Memory B cell (primary cell): ENCODE measurements around the gene FOXQ1.

Experiments used
- ATAC-seq: fragments of 150-1000 bp; cut with Tn5 transposase; 2 replicates; pipeline ENCODE4 v1.10.0; 2021; ENCODE audit warnings: low read depth, mild to moderate bottlenecking, moderate library complexity
- DNase-seq, 2 donors: peaks; one replicate each; pipeline ENCODE4 v3.0.0; 2022; ENCODE audit warnings: low spot score in 2 of 2
- H3K27ac Mint-ChIP-seq: one replicate; pipeline ENCODE4 v1.8.0; 2022; ENCODE audit warnings: mild to moderate bottlenecking, moderate library complexity, mixed read lengths
- H3K27me3 Mint-ChIP-seq: one replicate; pipeline ENCODE4 v1.8.0; 2022; ENCODE audit warnings: mixed read lengths
- H3K36me3 Mint-ChIP-seq: one replicate; pipeline ENCODE4 v1.8.0; 2022; ENCODE audit warnings: mild to moderate bottlenecking, mixed read lengths
- H3K4me1 Mint-ChIP-seq: one replicate; pipeline ENCODE4 v1.8.0; 2022; ENCODE audit warnings: mixed read lengths
- H3K4me3 Mint-ChIP-seq: one replicate; pipeline ENCODE4 v1.8.0; 2022; ENCODE audit warnings: mild to moderate bottlenecking, moderate library complexity, mixed read lengths
- H3K9me3 Mint-ChIP-seq: one replicate; pipeline ENCODE4 v1.8.0; 2022; ENCODE audit warnings: mixed read lengths

The FOXQ1 gene

DNA sequence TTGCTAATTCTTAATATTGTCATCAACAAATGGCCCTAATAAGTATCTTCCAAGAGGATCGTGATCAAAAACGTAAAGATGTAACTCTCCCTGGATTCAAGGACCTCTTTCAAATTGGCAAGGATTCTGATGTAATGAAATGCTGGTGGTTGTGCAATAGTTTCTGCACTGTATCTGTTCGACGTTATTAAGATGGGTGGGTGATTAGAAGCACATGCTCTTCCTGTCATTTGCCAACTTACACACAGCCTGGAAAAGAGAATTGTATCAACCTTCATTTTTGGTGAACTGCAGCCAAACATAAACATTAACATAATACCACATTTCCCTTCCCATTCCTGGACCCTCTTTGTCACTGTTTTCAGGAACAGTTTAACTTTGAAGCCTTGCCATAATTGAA is 9.8 kb downstream of the FOXQ1 start:
- no peak for ATAC-seq
- Mint-ChIP-seq H3K4me3 (no peak overlapping the region), H3K36me3 (no peaks in the 10 kb centered on the region), H3K27ac (no peak overlapping the region), H3K9me3 (no peaks in the 10 kb centered on the region), H3K27me3 (peaks cover 4% of the 10 kb centered on the region), H3K4me1 (no peaks in the 10 kb centered on the region)
- DNase-seq: no peak

DNA sequence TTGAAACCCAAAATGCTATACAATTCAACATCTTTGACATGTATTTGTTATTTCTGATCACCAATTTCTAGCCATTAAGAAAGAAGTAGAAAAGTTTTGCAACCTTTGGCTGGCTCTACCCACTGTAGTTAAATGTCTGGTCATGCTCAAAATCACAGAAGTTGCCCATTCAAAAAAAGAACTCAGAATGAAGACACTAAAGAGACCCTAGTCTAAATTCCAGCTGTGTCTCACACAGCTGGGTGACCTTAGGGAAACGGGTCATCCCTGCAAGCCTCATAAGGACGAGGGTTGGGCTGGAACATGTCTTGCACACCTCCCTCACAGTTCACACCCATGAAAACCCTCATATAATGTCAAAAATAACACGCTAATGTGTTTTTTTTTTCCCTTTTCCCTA is 10.3 kb downstream of the FOXQ1 start:
- no peak overlapping the region for H3K27ac Mint-ChIP-seq
- no peaks in the 10 kb centered on the region for H3K9me3 Mint-ChIP-seq
- no peaks in the 10 kb centered on the region for H3K4me1 Mint-ChIP-seq
- H3K27me3 Mint-ChIP-seq: peaks cover 4% of the 10 kb centered on the region
- no peak overlapping the region for H3K4me3 Mint-ChIP-seq
- ATAC-seq (no peak), DNase-seq (no peak)
- H3K36me3 Mint-ChIP-seq: no peaks in the 10 kb centered on the region

- H3K4me3 Mint-ChIP-seq: no peak overlapping the region
- H3K9me3 Mint-ChIP-seq: no peaks in the 10 kb centered on the region
- H3K27me3 Mint-ChIP-seq: peaks cover 9% of the 10 kb centered on the region
- ATAC-seq (no peak), DNase-seq (no peak)
- no peaks in the 10 kb centered on the region for H3K36me3 Mint-ChIP-seq
- H3K4me1 Mint-ChIP-seq: no peaks in the 10 kb centered on the region
- no peak overlapping the region for H3K27ac Mint-ChIP-seq
These were observed 10.9 kb downstream of the FOXQ1 start for GRCh38 chr6:1322696-1323219.

DNA sequence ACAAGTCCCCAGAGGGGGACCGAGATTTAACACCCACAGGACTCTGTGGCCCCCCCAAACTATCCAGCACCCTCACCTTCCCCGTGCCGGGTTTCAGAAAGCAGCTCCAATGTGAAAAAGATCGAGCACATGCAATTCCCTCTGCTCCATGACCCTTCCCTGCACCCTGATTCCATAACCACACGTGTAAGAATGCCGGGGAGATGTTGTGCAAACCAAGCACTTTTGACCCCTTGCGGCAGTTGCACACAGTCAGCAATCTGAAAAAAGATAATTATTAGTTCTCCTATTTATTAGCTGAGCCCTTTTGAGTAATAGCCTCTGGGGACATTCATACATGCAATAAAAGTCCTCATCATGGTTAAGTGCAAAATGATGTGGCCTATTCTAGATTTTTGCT is 13.0 kb downstream of the FOXQ1 start:
- H3K4me3 Mint-ChIP-seq: no peak overlapping the region

DNA sequence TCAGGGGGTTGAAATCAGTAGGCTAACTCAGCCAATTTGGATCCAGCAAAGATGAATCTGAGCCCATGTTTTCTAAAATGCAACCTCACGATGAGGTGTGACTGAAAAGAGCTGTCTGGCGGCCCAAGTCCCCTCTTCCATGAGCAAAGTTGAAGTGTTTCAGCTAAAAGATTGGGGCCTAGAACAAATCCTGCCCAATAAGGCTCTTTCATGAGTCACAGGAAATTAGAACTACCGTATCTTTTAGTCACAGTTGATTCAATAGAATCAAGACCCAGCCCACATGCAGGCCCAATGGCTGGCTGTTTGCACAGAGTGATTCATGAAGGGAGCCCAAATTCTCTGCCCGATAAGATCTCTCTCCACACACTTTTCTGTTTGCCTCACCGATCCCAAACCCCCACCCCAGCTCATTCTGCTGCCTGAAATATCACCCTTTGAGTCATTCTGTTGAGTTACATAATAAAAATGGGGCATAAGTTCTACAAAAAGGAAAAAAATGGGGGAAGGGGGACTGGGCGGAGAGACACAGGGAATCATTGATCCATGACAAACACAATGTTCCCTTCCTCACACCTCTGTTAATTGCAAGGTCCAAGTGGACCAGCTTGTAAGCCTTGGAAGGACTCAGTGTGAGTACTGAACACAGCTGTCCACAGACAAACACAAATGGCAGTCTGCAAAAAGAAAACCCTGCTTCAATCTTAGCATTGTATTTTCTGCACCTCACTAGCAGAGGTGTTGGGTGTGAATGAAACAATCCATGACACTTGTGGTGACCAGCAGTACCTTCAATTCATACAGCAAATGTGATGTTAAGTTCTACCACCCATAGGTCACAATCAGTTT is 13.8 kb downstream of the FOXQ1 start:
- H3K4me3 Mint-ChIP-seq: no peak overlapping the region
- no peaks in the 10 kb centered on the region for H3K4me1 Mint-ChIP-seq
- ATAC-seq: no peak
- H3K36me3 Mint-ChIP-seq: no peaks in the 10 kb centered on the region
- peaks cover 9% of the 10 kb centered on the region for H3K27me3 Mint-ChIP-seq
- no peak for DNase-seq
- H3K9me3 Mint-ChIP-seq: peaks cover 10% of the 10 kb centered on the region
- H3K27ac Mint-ChIP-seq: no peak overlapping the region

More for the DNA sequence above, 13.0 kb downstream of the FOXQ1 start:
- no peak for DNase-seq
- Mint-ChIP-seq H3K4me1 (no peaks in the 10 kb centered on the region), H3K36me3 (no peaks in the 10 kb centered on the region), H3K9me3 (peaks cover 4% of the 10 kb centered on the region), H3K27me3 (peaks cover 9% of the 10 kb centered on the region), H3K27ac (no peak overlapping the region)
- no peak for ATAC-seq

DNA sequence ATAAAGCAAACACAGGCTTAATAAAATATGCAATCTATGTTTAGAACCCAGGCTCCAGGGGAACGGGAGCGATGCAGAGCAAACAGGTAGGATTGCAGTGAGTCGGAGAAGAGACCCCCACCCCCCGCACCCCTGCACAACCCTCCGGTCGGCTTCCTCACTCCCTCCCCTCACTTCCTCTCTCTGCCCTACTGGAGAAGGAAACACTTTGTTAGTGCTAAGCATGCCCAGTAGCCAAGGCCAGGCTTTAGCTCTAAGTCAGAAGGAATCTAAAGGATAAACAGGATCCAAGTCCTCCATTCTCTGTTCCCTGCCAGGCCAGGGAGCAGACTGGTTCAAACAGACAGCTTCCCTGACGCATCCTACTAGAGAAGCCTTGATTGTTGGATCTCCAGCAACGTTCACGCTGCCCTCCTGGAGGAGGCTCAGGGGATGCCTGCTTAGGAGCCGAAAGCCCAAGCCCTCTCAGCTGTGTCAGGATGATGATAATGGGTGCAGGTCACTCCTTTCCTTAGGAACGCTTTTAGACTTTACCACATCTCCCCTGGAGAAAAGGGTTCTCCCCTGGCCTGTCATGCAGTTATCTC is 14.7 kb downstream of the FOXQ1 start:
- Mint-ChIP-seq H3K27me3 (peaks cover 9% of the 10 kb centered on the region), H3K36me3 (no peaks in the 10 kb centered on the region), H3K9me3 (peaks cover 12% of the 10 kb centered on the region), H3K27ac (no peak overlapping the region), H3K4me3 (no peak overlapping the region), H3K4me1 (no peaks in the 10 kb centered on the region)
- DNase-seq: no peak
- no peak for ATAC-seq

DNA sequence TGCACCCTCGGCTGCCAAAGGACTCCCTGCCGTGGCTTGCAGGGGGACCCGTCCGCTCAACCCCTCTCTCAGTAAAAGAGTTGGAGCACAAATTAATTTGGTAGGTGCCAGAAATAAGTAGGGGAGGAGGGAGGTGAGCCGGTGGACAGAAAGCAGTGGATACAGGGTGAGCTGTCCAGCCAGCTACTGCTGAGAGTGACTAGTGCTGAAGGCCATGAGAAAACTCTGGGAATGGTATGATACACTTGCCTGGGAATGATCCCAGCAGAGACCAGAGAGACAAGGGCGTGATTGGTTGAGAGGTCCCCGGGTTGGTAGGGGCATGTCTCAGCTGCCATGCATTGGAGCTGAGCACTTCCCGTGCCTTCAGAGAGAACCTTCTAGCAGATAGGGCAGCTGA is 15.7 kb downstream of the FOXQ1 start:
- H3K27ac Mint-ChIP-seq: no peak overlapping the region
- H3K4me1 Mint-ChIP-seq: no peaks in the 10 kb centered on the region
- no peak for DNase-seq
- H3K36me3 Mint-ChIP-seq: no peaks in the 10 kb centered on the region
- no peak for ATAC-seq
- peaks cover 12% of the 10 kb centered on the region for H3K9me3 Mint-ChIP-seq
- H3K27me3 Mint-ChIP-seq: peaks cover 11% of the 10 kb centered on the region
- no peak overlapping the region for H3K4me3 Mint-ChIP-seq

- Mint-ChIP-seq H3K4me1 (no peaks in the 10 kb centered on the region), H3K36me3 (no peaks in the 10 kb centered on the region), H3K4me3 (no peak overlapping the region), H3K9me3 (peaks cover 12% of the 10 kb centered on the region), H3K27me3 (peaks cover 12% of the 10 kb centered on the region), H3K27ac (no peak overlapping the region)
- ATAC-seq: no peak
- DNase-seq: no peak
These were observed 16.4 kb downstream of the FOXQ1 start for GRCh38 chr6:1328129-1328800.

DNA sequence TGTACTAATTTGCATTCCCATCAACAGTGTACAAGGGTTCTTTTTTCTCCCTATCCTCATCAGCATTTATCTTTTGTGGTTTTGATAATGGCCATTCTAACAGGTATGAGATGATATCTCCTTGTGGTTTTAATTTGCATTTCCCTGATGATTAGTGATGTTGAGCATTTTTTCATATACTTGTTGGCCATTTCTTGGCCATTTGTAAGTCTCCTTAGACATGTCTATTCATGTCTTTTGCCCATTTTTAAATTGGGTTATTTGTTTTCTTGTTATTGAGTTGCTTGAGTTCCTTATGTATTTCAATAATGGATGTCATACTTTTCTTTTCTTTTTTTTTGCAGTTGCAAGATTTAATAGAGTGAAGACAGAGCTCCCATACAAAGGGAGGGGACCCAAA is 17.8 kb downstream of the FOXQ1 start:
- Mint-ChIP-seq H3K27ac (no peak overlapping the region), H3K9me3 (peaks cover 12% of the 10 kb centered on the region), H3K4me3 (no peak overlapping the region), H3K36me3 (no peaks in the 10 kb centered on the region), H3K27me3 (peaks cover 15% of the 10 kb centered on the region), H3K4me1 (no peaks in the 10 kb centered on the region)
- ATAC-seq (no peak), DNase-seq (no peak)

GRCh38 chr6:1334684-1335083 is 22.8 kb downstream of the FOXQ1 start:
- Mint-ChIP-seq H3K36me3 (no peaks in the 10 kb centered on the region), H3K4me1 (no peaks in the 10 kb centered on the region), H3K27ac (no peak overlapping the region), H3K4me3 (no peak overlapping the region), H3K27me3 (peaks cover 16% of the 10 kb centered on the region), H3K9me3 (peaks cover 9% of the 10 kb centered on the region)
- DNase-seq (no peak), ATAC-seq (no peak)

DNA sequence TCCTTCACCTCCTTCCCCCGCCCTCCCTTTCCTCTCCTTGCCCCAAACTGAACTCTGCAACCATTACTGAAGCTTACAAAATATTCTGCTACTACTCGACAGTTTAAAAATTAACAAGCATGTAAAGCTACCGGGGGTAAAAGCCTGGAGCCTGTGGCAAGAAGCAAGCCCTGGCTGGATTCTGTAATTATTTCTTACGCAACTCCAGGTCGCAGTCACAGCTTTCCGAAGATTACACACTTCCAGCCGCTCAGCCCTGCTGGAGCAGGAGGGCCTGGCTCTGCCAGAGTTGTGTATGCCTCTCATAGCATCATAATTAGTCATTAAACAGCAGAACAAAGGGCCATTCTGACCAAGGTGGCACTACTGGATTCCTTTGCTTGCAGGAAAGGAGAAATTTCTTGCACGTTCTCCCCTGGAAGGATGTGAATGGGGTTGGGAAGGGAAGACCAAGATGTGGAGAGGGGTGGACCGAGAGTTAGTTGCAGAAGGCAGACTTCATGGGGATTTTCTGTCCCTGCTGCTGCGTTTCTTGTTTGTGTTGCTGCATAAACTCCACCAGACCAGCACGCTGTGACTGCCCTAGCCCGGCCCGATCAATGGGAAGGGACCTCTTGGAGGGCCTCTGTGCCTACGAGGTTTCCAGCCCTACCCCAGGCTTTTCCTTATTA is 23.6 kb downstream of the FOXQ1 start:
- Mint-ChIP-seq H3K27ac (no peak overlapping the region), H3K9me3 (peaks cover 2% of the 10 kb centered on the region), H3K27me3 (peaks cover 16% of the 10 kb centered on the region), H3K4me1 (no peaks in the 10 kb centered on the region), H3K36me3 (no peaks in the 10 kb centered on the region), H3K4me3 (no peak overlapping the region)
- DNase-seq (no peak), ATAC-seq (no peak)

GRCh38 chr6:1336246-1336843 is 24.4 kb downstream of the FOXQ1 start:
- Mint-ChIP-seq H3K27ac (no peak overlapping the region), H3K9me3 (no peaks in the 10 kb centered on the region), H3K4me3 (no peak overlapping the region), H3K27me3 (peaks cover 18% of the 10 kb centered on the region), H3K4me1 (no peaks in the 10 kb centered on the region), H3K36me3 (no peaks in the 10 kb centered on the region)
- ATAC-seq: no peak
- no peak for DNase-seq

GRCh38 chr6:1337791-1338190 is 25.9 kb downstream of the FOXQ1 start:
- no peak for DNase-seq
- Mint-ChIP-seq H3K36me3 (no peaks in the 10 kb centered on the region), H3K4me1 (no peaks in the 10 kb centered on the region), H3K27ac (no peak overlapping the region), H3K27me3 (peaks cover 16% of the 10 kb centered on the region), H3K9me3 (no peaks in the 10 kb centered on the region), H3K4me3 (no peak overlapping the region)
- no peak for ATAC-seq
